Adrenal gland (tissue), 12 donors: ENCODE results near the gene PLPPR5. TPM values are rescaled to one million over a fixed set of nuclear protein-coding genes. Genes with fewer than 3 reads are reported as not detected.

ENCODE experiments used
- DNase-seq, 7 donors: peaks; one replicate each; pipeline ENCODE4 v3.0.0-alpha.2; 2019 to 2020
- H3K27ac ChIP-seq, 5 donors: fragments of 200-600 bp; sonication (generic) in 4 of 5; 1 replicate in 3 of 5; 2 replicates in 2 of 5; pipeline versions ENCODE4 v1.5.1 to v1.8.0; 2016 to 2020; ENCODE audit warnings: mild to moderate bottlenecking in 1 of 5
- H3K27me3 ChIP-seq: fragments of 200-600 bp; 2 replicates; pipeline ENCODE4 v1.8.0; 2021
- H3K36me3 ChIP-seq, 2 donors: fragments of 200-600 bp; replicated peaks in 1 of 2; 1 replicate in 1 of 2; 2 replicates in 1 of 2; pipeline versions ENCODE4 v1.5.1 to v1.8.0; 2018 to 2022
- H3K4me1 ChIP-seq, 2 donors: fragments of 200-600 bp; replicated peaks in 1 of 2; 1 replicate in 1 of 2; 2 replicates in 1 of 2; pipeline versions ENCODE4 v1.5.1 to v1.8.0; 2018 to 2021
- H3K4me3 ChIP-seq, 4 donors: fragments of 200-600 bp; sonication (generic) in 3 of 4; one replicate each; pipeline ENCODE4 v1.5.1; 2016 to 2018
- H3K9me3 ChIP-seq, 3 donors: fragments of 200-600 bp; sonication (generic) in 1 of 3; replicated peaks in 1 of 3; 1 replicate in 2 of 3; 2 replicates in 1 of 3; pipeline versions ENCODE4 v1.5.1 to v1.8.0; 2016 to 2021
- CTCF ChIP-seq, 6 experiments: fragments of 450-650 bp in 4 of 6; fragments of 200-600 bp in 2 of 6; sonication (generic) in 1 of 6; IDR thresholded peaks; 1 replicate in 5 of 6; 2 replicates in 1 of 6; pipeline versions ENCODE4 v1.5.1 to v1.8.0; 2016 to 2021; ENCODE audit warnings: antibody characterized with exemption in 6 of 6, mild to moderate bottlenecking in 2 of 6, moderate library complexity in 1 of 6
- POLR2A ChIP-seq, 2 donors: fragments of 450-650 bp; IDR thresholded peaks; one replicate each; pipeline ENCODE4 v1.6.1; 2017; ENCODE audit warnings: antibody characterized with exemption in 2 of 2, mild to moderate bottlenecking in 2 of 2, moderate library complexity in 1 of 2
- WGBS, 4 donors: extraction: QIAGEN DNeasy Blood & Tissue Kit in 2 of 4; methylation state at CpG; one replicate each; pipeline versions ENCODE4 v1.1.5 to v1.1.7; 2013 to 2017; 5-methylcytosine and 5-hydroxymethylcytosine counted together
- intact Hi-C, 2 donors: fragments of 100-400 bp; cut with DNase I; formaldehyde crosslinking; loops; one replicate each; pipeline versions ENCODE4 v1.14.1 to v1.15.0; 2022 to 2023
- polyA plus RNA-seq, 3 donors: library from polyadenylated mRNA; stranded (reverse); fragments of 200-250 nt in 2 of 3; fragments of 350-450 nt in 1 of 3; fragmentation: Illumina TruSeq in 1 of 3; extraction: RNeasy Lipid Tissue Mini Kit (QIAGEN cat#74804) in 1 of 3; gene quantifications; one replicate each; pipeline ENCODE4 v1.2.3, GENCODE V29; 2013 to 2014
- total RNA-seq, 9 donors: library from RNA; depleted of rRNA in 4 of 9; stranded (reverse); fragments of >200 nt in 4 of 9; fragments of 120-200 nt in 1 of 9; fragmentation: NEBNext Ultra II Directional in 1 of 9; extraction: Animal tissue kit (Norgen Biotek cat#: 25700) in 1 of 9; gene quantifications; one replicate each; pipeline versions ENCODE4 v1.1.0 to v1.2.4, GENCODE V29; 2013 to 2023
- donor health status: healthy with polysubstance abuse.
- donor health status: Bipolar disorder and iron deficiency.
- donor health status: DM: yes; HTN: yes; CAD: no.
- donor health status: DM: no; HTN: no; CAD: no.
- donor health status: DM: no; HTN: no; CAD: no.
- donor health status: DM: yes; HTN: yes; CAD: no.

The PLPPR5 gene
- total and polyA plus RNA-seq, 12 donors = 0.10 to 0.86 (median 0.37) TPM; not detected in 6

DNA sequence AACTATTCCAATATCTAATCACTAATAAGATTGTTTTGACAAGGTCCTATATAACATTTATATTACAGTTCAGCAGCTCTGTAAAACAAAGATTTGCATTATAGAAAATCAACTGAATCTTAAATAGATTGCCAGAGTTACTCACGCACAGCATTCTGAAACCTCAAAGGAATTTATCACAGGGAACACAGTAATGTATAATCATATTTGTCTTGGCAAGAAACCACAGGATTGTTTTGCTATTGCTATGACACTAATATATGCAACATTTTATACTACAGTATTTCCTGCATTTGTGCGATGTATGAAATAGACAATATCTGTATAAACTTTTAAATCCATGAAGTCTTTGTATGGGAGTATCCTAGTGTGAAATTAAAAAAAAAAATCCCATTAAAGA, 101.4 kb downstream of the PLPPR5 start:
- no peak overlapping the region for H3K4me3 ChIP-seq
- 60 to 69% (median 60%) methylated on average over 2 of the region's 2 CpGs for WGBS, 4 donors
- no peak for DNase-seq

GRCh38 chr1:98898940-98899339, 105.7 kb downstream of the PLPPR5 start:
- H3K9me3 ChIP-seq = no peaks in the 10 kb centered on the region
- no peaks in the 10 kb centered on the region for H3K36me3 ChIP-seq
- no peak overlapping the region for H3K4me3 ChIP-seq
- H3K4me1 ChIP-seq = no peaks in the 10 kb centered on the region
- TF ChIP-seq POLR2A (IDR thresholded peaks at IDR 0.05) = no peak
- TF ChIP-seq CTCF (IDR thresholded peaks at IDR 0.05) = no peak
- H3K27ac ChIP-seq = no peak overlapping the region
- H3K27me3 ChIP-seq = no peaks in the 10 kb centered on the region
- intact Hi-C loops = no loop called here
- 73 to 96% (median 87%) methylated on average over 2 of the region's 2 CpGs for WGBS, 4 donors
- DNase-seq = no peak

More for the DNA sequence above, 101.4 kb downstream of the PLPPR5 start:
- Histone ChIP-seq H3K4me1 (no peaks in the 10 kb centered on the region), H3K27ac (no peak overlapping the region), H3K9me3 (no peaks in the 10 kb centered on the region), H3K36me3 (no peaks in the 10 kb centered on the region), H3K27me3 (no peaks in the 10 kb centered on the region)
- TF ChIP-seq CTCF (IDR thresholded peaks at IDR 0.05) (no peak), POLR2A (IDR thresholded peaks at IDR 0.05) (no peak)
- intact Hi-C loops = no loop called here

DNA sequence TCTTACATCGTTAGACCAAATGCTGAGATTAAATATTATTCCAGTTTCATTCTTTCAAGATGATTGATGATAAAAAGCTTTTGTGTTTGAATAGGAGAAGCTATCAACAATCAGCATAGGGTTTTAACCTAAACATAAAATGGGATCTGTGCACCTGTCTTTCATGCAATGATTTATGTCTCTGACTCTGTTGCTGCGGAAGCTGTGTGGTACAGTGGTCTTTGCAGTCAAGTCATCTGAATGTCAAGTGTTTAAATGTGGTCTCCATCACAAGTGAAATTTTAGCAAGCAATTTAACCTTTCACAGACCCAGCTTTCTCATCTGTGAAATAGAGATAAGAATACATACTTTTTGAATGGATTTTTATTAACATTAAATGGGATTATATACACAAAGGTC, 107.2 kb downstream of the PLPPR5 start:
- Histone ChIP-seq H3K4me3 (no peak overlapping the region), H3K27ac (no peak overlapping the region), H3K36me3 (no peaks in the 10 kb centered on the region), H3K4me1 (no peaks in the 10 kb centered on the region), H3K9me3 (no peaks in the 10 kb centered on the region), H3K27me3 (no peaks in the 10 kb centered on the region)
- no peak for DNase-seq
- TF ChIP-seq POLR2A (IDR thresholded peaks at IDR 0.05) (no peak), CTCF (IDR thresholded peaks at IDR 0.05) (no peak)
- WGBS, 4 donors = 69 to 77% (median 72%) methylated on average over 2 of the region's 2 CpGs
- intact Hi-C loops = no loop called here

DNA sequence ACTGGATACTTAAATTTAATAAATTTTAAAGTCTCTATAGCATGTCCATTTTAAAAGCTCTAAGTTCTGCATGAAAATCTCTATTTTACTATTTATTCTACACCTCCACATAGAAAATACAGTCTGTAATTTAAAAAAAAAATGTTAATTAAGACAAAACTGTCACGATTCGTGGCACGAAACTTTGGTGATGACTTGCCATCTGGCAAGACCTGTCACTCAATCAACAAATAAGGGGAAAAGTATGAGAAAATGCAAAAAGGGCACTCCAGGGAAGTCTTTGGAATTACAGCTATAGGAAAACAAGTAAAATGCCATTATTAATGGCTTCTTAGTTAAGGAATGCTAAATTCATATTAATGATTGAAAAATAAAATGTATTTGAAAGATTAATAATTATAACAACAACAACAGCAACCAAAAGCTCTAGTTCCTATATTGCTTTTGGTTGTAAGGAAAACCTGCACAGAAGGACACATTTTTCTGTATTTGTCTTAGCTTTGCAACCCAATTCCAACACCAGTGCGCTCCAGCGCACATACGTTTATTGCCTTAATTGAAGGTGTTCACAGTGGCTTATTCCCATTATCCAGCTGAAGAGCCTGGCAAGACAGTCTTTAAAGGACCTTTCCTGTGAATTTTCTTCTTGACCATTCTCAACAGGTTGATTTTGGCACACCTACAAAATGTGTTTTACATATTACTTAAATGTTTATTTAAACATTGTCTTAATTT, 107.8 kb downstream of the PLPPR5 start:
- no peaks in the 10 kb centered on the region for H3K9me3 ChIP-seq
- no peaks in the 10 kb centered on the region for H3K36me3 ChIP-seq
- WGBS, 4 donors = 88 to 93% (median 91%) methylated on average over 6 of the region's 6 CpGs
- H3K27me3 ChIP-seq = no peaks in the 10 kb centered on the region
- intact Hi-C loops = no loop called here
- TF ChIP-seq POLR2A (IDR thresholded peaks at IDR 0.05) (no peak), CTCF (IDR thresholded peaks at IDR 0.05) (no peak)
- no peak overlapping the region for H3K27ac ChIP-seq
- H3K4me1 ChIP-seq = no peaks in the 10 kb centered on the region
- no peak overlapping the region for H3K4me3 ChIP-seq
- no peak for DNase-seq
